GM19238 (cell line): ENCODE measurements around the gene EP300.
"Not testable (repeated sequence)": the region's sequence is repeated elsewhere in the genome, so short reads cannot be mapped to it uniquely, and the experiment has no call there.

Experiments
- DNase-seq: peaks from one replicate; pipeline ENCODE4 v3.0.0; 2011; ENCODE audit warnings: low spot score; ENCODE audit not compliant: insufficient read length

Gene EP300

DNA sequence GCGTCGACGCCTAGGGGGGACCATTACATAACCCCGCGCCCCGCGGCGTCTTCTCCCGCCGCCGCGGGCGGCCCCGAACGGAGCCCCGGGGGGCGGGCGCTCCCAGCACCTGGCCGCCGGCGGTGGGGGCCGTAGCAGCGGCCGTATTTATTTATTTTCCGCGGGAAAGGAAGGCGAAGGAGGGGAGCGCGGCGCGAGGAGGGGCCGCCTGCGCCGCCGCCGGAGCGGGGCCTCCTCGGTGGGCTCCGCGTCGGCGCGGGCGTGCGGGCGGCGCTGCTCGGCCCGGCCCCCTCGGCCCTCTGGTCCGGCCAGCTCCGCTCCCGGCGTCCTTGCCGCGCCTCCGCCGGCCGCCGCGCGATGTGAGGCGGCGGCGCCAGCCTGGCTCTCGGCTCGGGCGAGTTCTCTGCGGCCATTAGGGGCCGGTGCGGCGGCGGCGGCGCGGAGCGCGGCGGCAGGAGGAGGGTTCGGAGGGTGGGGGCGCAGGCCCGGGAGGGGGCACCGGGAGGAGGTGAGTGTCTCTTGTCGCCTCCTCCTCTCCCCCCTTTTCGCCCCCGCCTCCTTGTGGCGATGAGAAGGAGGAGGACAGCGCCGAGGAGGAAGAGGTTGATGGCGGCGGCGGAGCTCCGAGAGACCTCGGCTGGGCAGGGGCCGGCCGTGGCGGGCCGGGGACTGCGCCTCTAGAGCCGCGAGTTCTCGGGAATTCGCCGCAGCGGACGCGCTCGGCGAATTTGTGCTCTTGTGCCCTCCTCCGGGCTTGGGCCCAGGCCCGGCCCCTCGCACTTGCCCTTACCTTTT, at the start of gene EP300:
TSS of gene EP300 (plus strand) at position 570 of the 795 bp plus-strand sequence. CDS start 413 bp downstream, outside the sequence.
- peak; percentile 84 for DNase-seq

DNA sequence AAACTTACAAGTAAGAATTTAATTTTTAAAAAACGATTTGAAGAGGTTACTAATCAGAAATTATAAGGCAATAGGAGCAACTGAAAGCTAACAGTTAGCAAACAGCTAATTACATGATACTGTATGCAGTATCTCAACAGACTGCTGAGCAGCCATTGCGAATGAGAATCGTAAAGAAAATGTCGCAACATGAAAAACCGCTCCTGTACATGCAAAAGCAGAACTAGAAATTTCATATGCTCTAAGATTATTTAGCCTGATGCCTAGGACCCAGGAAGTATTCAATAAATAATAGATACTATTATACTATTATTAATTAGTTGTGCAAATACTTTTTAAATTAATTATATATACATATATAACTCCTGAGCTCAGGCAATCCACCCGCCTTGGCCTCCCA, 48.7 kb upstream of the EP300 start:
- DNase-seq: no peak

DNA sequence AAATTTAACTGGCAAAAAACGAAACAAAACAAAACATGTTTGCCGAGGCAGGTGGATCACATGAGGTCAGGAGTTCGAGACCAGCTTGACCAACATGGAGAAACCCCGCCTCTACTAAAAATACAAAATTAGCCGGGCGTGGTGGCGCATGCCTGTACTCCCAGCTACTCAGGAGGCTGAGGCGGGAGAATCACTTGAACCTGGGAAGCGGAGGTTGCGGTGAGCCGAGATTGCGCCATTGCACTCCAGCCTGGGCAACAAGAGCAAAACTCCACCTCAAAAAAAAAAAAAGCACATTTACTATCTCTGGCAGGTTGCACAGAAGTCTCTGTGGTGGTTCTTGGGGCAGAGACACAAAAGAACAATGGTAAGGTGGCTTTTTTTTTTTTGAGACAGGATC, 46.8 kb upstream of the EP300 start:
- not testable (repeated sequence) for DNase-seq

DNA sequence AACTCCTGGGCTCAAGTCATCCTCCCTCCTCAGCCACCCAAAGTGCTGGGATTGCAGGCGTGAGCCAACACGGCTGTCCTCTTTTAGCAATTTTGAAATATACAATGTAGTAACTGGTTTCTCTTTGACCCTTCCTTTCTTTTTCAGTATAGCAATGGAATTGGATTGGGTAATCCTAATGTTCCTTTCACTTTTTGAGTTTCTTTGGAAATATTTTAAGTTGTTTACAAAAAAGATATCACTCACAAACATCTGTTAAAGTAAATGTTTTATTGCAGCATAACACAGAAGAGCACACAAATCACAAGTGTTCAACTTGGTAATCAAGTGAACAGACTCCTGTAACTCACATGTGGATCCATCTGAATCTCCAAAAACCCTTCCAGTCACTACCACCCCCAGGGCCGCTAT, 44.6 kb upstream of the EP300 start:
- no peak for DNase-seq

DNA sequence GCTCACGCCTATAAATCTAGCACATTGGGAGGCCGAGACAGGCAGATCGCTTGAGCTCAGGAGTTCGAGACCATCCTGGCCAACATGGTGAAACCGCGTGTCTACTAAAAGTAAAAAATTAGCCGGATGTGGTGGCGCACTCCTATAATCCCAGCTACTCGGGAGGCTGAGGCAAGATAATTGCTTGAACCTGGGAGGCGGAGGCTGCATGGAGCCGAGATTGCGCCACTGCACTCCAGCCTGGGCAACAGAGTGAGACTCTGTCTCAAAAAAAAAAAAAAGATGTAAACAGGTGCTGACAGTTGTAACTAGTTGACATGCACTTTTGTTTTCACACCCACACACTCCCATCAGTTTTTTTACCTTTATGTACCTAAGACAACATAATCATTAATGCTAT, 44.0 kb upstream of the EP300 start:
- not testable (repeated sequence) for DNase-seq

DNA sequence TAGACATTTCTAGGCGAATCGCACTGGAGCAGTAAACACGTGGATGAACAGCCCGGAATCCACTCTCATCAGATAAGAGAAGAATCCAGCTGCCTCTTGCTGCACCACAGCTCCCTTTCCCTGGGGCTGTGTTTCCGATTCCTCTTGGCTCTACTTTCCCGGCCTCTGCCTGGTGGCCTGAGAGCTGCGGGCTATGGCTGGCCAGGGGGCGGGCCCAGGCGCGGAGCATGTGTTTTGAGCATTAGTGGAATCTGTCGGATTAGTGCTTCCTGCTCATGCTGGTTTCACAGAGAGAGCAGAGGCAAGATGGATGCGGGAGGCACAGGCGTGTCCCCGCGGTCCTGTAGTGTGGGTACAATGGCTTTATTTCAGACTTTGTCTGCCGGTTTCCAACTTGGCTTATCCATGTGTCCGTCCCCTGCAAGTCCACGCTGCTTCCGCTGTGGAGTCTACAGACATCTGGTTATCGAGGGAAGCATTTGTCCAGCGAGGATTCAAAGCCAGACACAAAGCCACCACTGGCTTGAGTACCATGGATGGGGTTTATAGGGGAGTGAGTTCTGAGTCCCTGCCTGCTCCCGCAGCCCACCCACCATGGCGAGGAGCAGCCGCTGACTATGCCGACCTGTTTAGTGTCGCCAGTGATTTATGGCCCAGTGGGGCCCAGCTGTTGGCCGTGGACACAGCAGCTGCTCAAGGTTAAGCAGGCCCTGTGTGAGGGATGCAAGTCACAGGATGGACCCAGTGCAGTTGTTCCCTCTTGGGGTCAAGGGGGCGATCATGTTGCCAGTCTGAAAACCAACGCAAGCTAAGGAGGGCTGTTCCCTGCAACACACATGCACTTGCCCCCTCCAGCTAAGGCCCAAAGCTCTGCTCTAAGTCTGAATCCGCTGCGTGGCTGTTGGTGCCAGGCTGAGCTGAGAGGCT, 43.3 kb upstream of the EP300 start:
- no peak for DNase-seq

DNA sequence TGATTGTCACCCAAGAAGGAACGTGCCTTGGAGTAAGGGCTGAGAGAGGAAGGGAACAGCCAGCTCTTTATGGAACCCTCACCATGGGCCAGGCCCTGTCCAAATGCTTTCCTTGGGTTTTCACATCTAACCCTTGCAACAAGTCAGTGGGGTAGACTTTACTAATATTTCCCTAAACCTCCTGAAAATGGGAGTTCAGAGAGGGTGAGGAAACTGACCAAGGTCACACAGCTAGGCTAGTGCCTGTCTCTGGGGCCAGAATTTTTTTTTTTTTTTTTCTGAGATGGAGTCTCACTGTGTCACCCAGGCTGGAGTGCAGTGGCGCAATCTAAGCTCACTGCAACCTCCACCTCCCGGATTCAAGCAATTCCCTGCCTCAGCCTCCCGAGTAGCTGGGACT, 42.6 kb upstream of the EP300 start:
- not testable (repeated sequence) for DNase-seq

DNA sequence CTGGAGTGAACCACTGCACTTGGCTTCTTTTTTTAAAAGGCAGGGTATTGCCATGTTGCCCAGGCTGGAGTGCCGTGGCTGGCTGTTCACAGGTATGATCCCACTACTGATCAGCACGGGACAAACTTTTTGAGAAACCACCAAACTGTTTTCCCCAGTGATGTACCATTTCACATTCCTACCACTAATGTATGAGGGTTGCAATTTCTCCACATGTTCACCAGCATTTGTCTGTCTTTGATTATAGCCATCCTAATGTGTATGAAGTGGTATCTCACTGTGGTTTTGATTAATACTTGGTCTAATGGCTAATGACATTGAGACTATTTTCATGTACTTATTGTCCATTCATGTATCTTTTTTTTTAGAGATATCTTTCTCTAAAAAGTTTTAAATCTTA, 41.5 kb upstream of the EP300 start:
- DNase-seq: no peak

DNA sequence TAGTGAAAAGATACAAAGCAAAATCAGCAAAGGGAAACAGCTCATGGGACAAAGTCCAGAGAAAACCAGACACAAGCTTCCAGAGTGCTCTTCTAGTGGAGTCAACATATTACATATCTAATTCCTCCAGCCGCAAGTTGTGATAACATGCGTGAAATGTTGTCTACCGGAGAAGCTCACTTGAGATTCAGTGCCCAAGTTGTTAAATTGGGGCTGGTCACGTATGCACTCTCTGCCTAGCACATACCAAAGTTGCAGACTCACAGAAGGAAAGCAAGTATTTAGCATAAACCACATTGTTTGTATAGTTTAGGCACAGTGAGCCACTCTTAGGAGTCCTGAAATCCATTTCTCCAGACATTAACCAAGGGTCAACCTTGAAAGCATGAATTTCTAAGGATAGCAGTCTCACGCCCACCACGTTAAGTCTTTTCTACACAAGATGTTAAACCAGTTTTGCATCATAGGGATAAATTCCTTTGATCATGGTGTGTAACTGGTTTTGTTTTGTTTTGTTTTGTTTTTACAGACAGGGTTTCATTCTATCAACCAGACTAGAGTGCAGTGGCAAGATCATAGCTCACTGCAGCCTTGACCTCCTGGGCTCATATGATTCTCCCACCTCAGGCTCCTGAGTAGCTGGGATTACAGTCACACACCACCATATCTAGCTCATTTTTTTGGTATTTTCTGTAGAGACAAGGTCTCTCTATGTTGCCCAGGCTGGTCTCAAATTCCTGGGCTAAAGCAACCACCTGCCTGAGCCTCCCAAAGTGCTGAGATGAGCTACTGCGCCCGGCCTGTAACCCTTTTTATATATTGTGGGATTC, 39.5 kb upstream of the EP300 start:
- no peak for DNase-seq

DNA sequence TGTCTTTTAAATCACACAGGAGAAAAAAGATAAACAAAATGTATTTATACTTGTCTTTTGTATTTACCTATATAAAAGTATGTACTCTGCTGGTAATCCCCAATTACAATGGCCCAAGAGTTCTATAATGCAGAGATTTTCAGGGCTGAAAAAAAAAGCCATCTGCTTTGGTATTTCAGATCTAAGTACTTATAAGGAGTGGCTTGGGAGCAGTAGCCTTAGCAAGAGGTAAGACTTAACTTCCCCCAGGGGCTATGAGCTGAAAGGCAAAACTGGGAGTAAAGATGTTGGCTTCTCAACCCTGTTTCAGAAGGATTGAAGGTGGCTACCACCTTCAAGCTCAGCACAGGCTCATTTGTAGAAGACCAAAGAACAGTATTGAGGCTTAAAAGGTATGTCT, 35.3 kb upstream of the EP300 start:
- no peak for DNase-seq

DNA sequence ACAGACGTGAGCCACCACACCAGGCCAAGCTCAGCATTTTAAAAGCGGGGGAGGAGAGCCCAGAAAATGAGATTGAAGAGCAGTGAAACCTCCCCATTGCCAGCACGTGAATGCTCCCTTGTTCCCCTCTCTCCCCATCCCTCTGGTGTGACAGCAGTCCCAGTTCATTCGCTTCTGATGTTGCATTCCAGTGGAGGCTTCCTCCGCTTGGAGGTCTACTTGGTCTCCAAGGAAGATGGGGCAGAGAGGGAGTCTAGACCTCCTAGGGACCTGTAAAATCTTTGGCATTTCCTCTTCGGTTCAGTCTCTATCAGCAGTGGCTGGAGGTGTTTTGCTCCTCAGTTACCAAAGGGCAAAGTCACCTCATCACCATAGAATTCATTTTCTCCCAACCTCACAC, 30.2 kb upstream of the EP300 start:
- DNase-seq: no peak

DNA sequence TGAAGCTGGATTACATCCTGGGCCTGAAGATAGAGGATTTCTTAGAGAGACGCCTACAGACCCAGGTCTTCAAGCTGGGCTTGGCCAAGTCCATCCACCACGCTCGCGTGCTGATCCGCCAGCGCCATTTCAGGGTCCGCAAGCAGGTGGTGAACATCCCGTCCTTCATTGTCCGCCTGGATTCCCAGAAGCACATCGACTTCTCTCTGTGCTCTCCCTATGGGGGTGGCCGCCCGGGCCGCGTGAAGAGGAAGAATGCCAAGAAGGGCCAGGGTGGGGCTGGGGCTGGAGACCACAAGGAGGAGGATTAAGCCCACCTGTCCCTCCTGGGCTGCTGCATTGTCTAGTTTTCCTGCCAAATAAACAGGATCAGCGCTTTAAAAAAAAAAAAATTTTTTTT, 28.1 kb upstream of the EP300 start:
- not testable (repeated sequence) for DNase-seq

DNA sequence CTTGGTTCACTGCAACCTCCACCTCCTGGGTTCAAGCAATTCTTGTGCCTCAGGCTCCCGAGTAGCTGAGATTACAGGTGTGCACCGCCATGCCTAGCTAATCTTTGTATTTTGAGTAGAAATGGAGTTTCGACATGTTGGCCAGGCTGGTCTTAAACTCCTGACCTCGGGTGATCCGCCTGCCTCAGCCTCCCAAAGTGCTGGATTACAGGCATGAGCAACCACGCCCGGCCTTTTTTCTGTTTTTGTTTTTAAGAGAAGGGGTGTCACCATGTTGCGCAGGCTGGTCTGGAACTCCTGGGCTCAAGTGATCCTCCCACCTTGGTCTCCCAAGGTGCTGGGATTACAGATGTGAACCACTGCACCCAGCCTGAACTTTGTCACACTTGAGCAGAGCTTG, 26.1 kb upstream of the EP300 start:
- DNase-seq: not testable (repeated sequence)

DNA sequence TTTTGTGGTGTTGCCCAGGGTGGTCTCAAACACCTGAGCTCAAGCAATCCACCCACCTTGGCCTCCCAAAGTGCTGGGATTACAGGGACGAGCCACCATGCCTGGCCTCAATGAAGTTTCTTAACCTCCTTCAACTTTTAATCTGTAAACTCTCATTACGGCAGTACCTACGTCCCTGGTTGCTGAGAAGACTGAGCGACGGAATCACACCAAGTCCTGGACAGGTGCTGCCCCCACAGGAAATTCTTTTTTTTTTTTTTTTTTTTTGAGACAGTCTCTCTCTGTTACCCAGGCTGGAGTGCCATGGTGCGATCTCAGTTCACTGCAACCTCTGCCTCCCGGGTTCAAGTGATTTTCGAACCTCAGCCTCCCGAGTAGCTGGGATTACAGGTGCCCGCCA, 24.4 kb upstream of the EP300 start:
- DNase-seq: not testable (repeated sequence)

DNA sequence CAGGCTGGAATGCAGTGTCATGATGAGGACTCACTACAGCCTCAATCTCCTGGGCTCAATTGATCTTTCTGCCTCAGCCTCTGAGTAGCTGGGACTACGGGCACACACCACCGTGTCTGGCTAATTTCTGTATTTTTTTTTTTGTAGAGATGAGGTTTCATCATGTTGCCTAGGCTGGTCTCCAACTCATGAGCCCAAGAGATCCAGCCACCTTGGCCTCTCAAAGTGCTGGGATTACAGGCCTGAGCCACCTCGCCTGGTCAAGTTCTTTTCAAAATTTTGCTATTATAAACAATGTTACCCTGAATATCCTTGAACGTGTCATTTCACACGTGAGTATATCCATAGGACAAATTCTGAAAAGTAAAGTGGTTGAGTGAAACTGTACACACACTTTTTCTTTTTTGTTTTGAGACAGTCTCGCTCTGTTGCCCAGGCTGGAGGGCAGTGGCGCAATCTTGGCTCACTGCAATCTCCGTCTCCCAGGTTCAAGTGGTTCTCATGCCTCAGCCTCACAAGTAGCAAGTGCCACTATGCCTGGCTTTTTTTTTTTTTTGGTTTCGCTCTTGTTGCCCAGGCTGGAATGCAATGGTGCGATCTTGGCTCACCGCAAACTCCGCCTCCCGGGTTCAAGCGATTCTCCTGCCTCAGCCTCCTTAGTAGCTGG, 21.6 kb upstream of the EP300 start:
- DNase-seq: no peak

DNA sequence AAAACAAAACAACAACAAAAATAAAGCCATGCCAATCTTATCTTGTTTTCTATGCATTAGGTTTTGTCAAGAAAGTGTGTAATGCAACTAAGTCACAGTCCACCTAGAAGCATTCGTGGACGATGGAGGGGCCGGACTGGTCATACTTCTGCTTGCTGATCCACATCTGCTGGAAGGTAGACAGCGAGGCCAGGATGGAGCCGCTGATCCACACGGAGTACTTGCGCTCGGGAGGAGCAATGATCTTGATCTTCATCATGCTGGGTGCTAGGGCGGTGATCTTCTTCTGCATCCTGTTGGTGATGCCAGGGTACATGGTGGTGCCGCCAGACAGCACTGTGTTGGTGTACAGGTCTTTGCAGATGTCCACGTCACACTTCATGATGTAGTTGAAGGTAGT, 18.3 kb upstream of the EP300 start:
- no peak for DNase-seq

DNA sequence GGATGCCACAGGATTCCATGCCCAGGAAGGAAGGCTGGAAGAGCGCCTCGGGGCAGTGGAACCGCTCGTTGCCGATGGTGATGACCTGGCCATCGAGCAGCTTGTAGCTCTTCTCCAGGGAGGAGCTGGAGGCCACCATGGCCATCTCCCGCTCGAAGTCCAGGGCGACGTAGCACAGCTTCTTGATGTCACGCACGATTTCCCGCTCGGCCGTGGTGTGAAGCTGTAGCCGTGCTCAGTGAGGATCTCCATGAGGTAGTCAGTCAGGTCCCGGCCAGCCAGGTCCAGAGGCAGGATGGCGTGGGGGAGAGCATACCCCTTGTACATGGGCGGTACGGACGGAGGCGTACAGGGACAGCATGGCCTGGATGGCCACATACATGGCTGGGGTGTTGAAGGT, 17.9 kb upstream of the EP300 start:
- no peak for DNase-seq

DNA sequence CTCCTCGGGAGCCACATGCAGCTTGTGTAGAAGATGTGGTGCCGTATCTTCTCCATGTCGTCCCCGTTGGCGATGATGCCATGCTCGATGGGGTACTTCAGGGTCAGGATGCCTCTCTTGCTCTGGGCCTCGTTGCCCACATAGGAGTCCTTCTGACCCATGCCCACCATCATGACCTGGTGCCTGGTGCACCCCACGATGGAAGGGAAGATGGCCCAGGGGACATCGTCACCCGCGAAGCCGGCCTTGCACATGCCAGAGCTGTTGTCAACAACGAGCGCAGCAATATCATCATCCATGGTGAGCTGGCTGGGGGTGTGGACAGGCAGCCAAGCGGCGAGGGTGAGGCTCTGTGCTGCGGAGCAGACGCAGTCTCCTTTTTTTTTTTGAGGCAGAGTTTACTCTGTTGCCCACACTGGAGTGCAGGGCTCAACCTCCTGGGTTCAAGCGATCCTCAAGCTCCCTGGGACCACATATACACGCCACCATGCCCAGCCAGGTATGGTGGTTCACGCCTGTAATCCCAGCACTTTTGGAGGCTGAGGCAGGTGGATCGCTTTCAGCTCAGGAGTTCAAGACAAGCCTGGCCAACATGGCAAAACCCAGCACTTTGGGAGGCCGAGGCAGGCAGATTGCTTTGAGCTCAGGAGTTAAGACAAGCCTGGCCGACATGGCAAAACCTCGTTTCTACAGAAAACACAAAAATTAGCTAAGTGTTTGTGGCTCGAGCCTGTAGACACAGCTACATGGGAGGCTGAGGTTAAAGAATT, 17.3 kb upstream of the EP300 start:
- no peak for DNase-seq

DNA sequence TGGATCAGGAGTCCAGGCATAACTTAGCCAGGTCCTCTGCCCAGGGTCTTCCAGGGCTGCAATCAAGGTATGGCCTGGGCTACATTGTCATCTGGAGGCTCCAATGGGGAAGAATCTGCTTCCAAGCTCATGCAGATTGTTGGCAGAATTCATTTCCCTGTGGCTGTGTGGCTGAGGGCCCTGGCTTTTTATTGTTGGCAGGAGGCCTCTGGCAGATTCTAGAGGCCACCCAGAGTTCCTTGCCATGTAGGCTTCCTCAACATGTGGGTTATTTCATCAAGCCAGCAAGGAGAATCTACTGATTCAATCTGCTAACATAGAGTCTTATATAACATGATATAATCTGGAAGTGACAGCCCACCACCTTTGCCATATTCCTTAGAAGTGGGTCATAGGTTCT, 16.4 kb upstream of the EP300 start:
- no peak for DNase-seq

DNA sequence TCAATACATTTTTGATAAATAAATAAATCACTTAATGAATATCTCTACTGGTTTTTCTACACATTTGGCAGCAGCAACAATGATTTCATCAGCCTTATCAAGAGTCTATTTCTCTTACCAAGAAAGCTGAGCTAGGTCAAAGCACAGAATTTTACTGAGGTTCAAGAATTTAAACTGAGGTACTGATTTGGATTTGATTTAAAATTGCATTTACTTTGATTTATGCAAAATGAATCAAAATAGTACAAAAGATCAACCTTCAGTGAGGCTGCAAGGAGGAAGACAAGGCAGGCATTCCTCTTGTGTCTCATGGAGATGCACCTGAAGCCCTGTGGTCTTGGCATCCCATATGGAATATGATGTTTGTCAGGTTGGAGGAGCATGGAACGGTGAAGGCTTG, 15.5 kb upstream of the EP300 start:
- DNase-seq: no peak
